Nephron (organoid): ENCODE results near the gene PGAM2.
A peak's percentile ranks its signal among the peaks of the same experiment; 100 is the strongest.

Experiments used
- H3K27ac Mint-ChIP-seq, 3 experiments: 2 replicates each; pipeline ENCODE4 v1.8.0; 2020; ENCODE audit warnings: mixed read lengths in 3 of 3, mild to moderate bottlenecking in 2 of 3, moderate library complexity in 1 of 3
- H3K27me3 Mint-ChIP-seq: 2 replicates; pipeline ENCODE4 v1.8.0; 2021; ENCODE audit warnings: low read depth, mild to moderate bottlenecking, moderate library complexity, mixed read lengths
- H3K36me3 Mint-ChIP-seq: 2 replicates; pipeline ENCODE4 v1.8.0; 2020; ENCODE audit warnings: low read depth, mixed read lengths
- H3K4me1 Mint-ChIP-seq: 2 replicates; pipeline ENCODE4 v1.8.0; 2020; ENCODE audit warnings: mixed read lengths
- H3K4me3 Mint-ChIP-seq, 3 experiments: 2 replicates each; pipeline ENCODE4 v1.8.0; 2020; ENCODE audit warnings: mild to moderate bottlenecking in 3 of 3, mixed read lengths in 3 of 3, moderate library complexity in 2 of 3
- H3K9me3 Mint-ChIP-seq: 2 replicates; pipeline ENCODE4 v1.8.0; 2020; ENCODE audit warnings: mixed read lengths
- CTCF ChIP-seq, 3 experiments: fragments of 200-600 bp; sonication (generic); IDR thresholded peaks; one replicate each; pipeline ENCODE4 v1.5.0; 2021; ENCODE audit warnings: antibody characterized with exemption in 3 of 3; ENCODE audit not compliant: unreplicated experiment in 3 of 3

The PGAM2 gene

GRCh38 chr7:44099669-44100068, 34.3 kb upstream of the PGAM2 start:
- TF ChIP-seq CTCF (IDR thresholded peaks at IDR 0.05; ENCODE audit: unreplicated experiment in 3 of 3): no peak
- H3K9me3 Mint-ChIP-seq: no peaks in the 10 kb centered on the region
- H3K4me1 Mint-ChIP-seq: peaks cover 41% of the 10 kb centered on the region
- no peaks in the 10 kb centered on the region for H3K36me3 Mint-ChIP-seq
- peak overlapping the region; percentile 95 to 97 (median 97) for H3K27ac Mint-ChIP-seq
- H3K4me3 Mint-ChIP-seq: no peak overlapping the region
- H3K27me3 Mint-ChIP-seq: peaks cover 10% of the 10 kb centered on the region

GRCh38 chr7:44098092-44099068, 33.0 kb upstream of the PGAM2 start:
- H3K36me3 Mint-ChIP-seq: no peaks in the 10 kb centered on the region
- H3K27me3 Mint-ChIP-seq: peaks cover 10% of the 10 kb centered on the region
- H3K9me3 Mint-ChIP-seq: no peaks in the 10 kb centered on the region
- H3K4me3 Mint-ChIP-seq: no peak overlapping the region
- peaks cover 43% of the 10 kb centered on the region for H3K4me1 Mint-ChIP-seq
- H3K27ac Mint-ChIP-seq: no peak overlapping the region
- TF ChIP-seq CTCF (IDR thresholded peaks at IDR 0.05; ENCODE audit: unreplicated experiment in 3 of 3): no peak

- no peak for TF ChIP-seq CTCF (IDR thresholded peaks at IDR 0.05; ENCODE audit: unreplicated experiment in 3 of 3)
- H3K36me3 Mint-ChIP-seq: no peaks in the 10 kb centered on the region
- H3K4me3 Mint-ChIP-seq: no peak overlapping the region
- H3K9me3 Mint-ChIP-seq: no peaks in the 10 kb centered on the region
- peaks cover 35% of the 10 kb centered on the region for H3K4me1 Mint-ChIP-seq
- peak overlapping the region in 1 of 3 experiments; percentile 29 for H3K27ac Mint-ChIP-seq
- H3K27me3 Mint-ChIP-seq: peaks cover 7% of the 10 kb centered on the region
Observed at GRCh38 chr7:44097064-44097932, 31.9 kb upstream of the PGAM2 start.

- Mint-ChIP-seq H3K9me3 (no peaks in the 10 kb centered on the region), H3K27ac (peak overlapping the region in 1 of 3 experiments; percentile 29), H3K36me3 (no peaks in the 10 kb centered on the region), H3K27me3 (peaks cover 4% of the 10 kb centered on the region), H3K4me3 (no peak overlapping the region), H3K4me1 (peaks cover 31% of the 10 kb centered on the region)
- no peak for TF ChIP-seq CTCF (IDR thresholded peaks at IDR 0.05; ENCODE audit: unreplicated experiment in 3 of 3)
Observed at GRCh38 chr7:44096326-44096881, 31.0 kb upstream of the PGAM2 start.

- Mint-ChIP-seq H3K27me3 (peaks cover 4% of the 10 kb centered on the region), H3K9me3 (no peaks in the 10 kb centered on the region), H3K36me3 (no peaks in the 10 kb centered on the region), H3K4me1 (peaks cover 32% of the 10 kb centered on the region), H3K27ac (peak overlapping the region in 1 of 3 experiments; percentile 89), H3K4me3 (no peak overlapping the region)
- no peak for TF ChIP-seq CTCF (IDR thresholded peaks at IDR 0.05; ENCODE audit: unreplicated experiment in 3 of 3)
Observed at GRCh38 chr7:44095781-44096180, 30.4 kb upstream of the PGAM2 start.
